ENCODE measurements around the gene REXO2. TPM values are rescaled to one million over a fixed set of nuclear protein-coding genes. Genes with fewer than 3 reads are reported as not detected.

Gene REXO2
- total RNA-seq, 6 experiments from 2014 or later = 25.8 to 73.9 (median 37.0) TPM

GRCh38 chr11:114426280-114426679, 13.0 kb upstream of the REXO2 start:
- intact Hi-C loops (cut with DNase I) = no loop called here
- peak in 3 of 4 donors; percentile 20 to 54 (median 42) for ATAC-seq
- Histone ChIP-seq H3K27ac (no peak overlapping the region), H3K9me3 (no peaks in the 10 kb centered on the region), H3K4me3 (no peak overlapping the region), H3K36me3 (no peaks in the 10 kb centered on the region), H3K27me3 (no peaks in the 10 kb centered on the region), H3K4me1 (no peaks in the 10 kb centered on the region)
- no peak for TF ChIP-seq CTCF (IDR thresholded peaks at IDR 0.05)
- no peak for TF ChIP-seq POLR2A (IDR thresholded peaks at IDR 0.05)
- peak in 1 of 3 donors; percentile 56 for DNase-seq
- WGBS (ENCODE audit: insufficient coverage, low coverage, low lambda C conversion rate, missing lambda C conversion rate) = 80% methylated on average over 1 of the region's 4 CpGs

- no peaks in the 10 kb centered on the region for H3K36me3 ChIP-seq
- no peaks in the 10 kb centered on the region for H3K9me3 ChIP-seq
- no peak for ATAC-seq
- no peak overlapping the region for H3K27ac ChIP-seq
- H3K4me1 ChIP-seq = no peaks in the 10 kb centered on the region
- DNase-seq = no peak
- no peak for TF ChIP-seq CTCF (IDR thresholded peaks at IDR 0.05)
- TF ChIP-seq POLR2A (IDR thresholded peaks at IDR 0.05) = no peak
- H3K4me3 ChIP-seq = no peak overlapping the region
- intact Hi-C loops (cut with DNase I) = no loop called here
- no peaks in the 10 kb centered on the region for H3K27me3 ChIP-seq
These were observed 9.0 kb upstream of the REXO2 start for GRCh38 chr11:114430290-114430689.

GRCh38 chr11:114432893-114433292, 6.4 kb upstream of the REXO2 start:
- H3K27ac ChIP-seq = no peak overlapping the region
- no peaks in the 10 kb centered on the region for H3K27me3 ChIP-seq
- no peaks in the 10 kb centered on the region for H3K4me1 ChIP-seq
- WGBS (ENCODE audit: insufficient coverage, low coverage, low lambda C conversion rate, missing lambda C conversion rate) = 76% methylated on average over 3 of the region's 3 CpGs
- TF ChIP-seq CTCF (IDR thresholded peaks at IDR 0.05) (no peak), POLR2A (IDR thresholded peaks at IDR 0.05) (no peak)
- ATAC-seq (no peak), DNase-seq (no peak)
- H3K9me3 ChIP-seq = no peaks in the 10 kb centered on the region
- intact Hi-C loops (cut with DNase I) = no loop called here
- no peak overlapping the region for H3K4me3 ChIP-seq
- H3K36me3 ChIP-seq = no peaks in the 10 kb centered on the region

- Histone ChIP-seq H3K4me1 (no peaks in the 10 kb centered on the region), H3K9me3 (no peaks in the 10 kb centered on the region), H3K4me3 (no peak overlapping the region), H3K36me3 (no peaks in the 10 kb centered on the region), H3K27me3 (no peaks in the 10 kb centered on the region), H3K27ac (no peak overlapping the region)
- WGBS (ENCODE audit: insufficient coverage, low coverage, low lambda C conversion rate, missing lambda C conversion rate) = 83% methylated on average over 4 of the region's 4 CpGs
- DNase-seq (no peak), ATAC-seq (no peak)
- no peak for TF ChIP-seq POLR2A (IDR thresholded peaks at IDR 0.05)
- TF ChIP-seq CTCF (IDR thresholded peaks at IDR 0.05) = no peak
- intact Hi-C loops (cut with DNase I) = no loop called here
These were observed 5.9 kb upstream of the REXO2 start for GRCh38 chr11:114433376-114433775.

GRCh38 chr11:114438303-114438702, 964 bp upstream of the REXO2 start:
- WGBS (ENCODE audit: insufficient coverage, low coverage, low lambda C conversion rate, missing lambda C conversion rate) = 20% methylated on average over 1 of the region's 6 CpGs
- ATAC-seq = no peak

More at GRCh38 chr11:114438303-114438702, 964 bp upstream of the REXO2 start:
- TF ChIP-seq CTCF (IDR thresholded peaks at IDR 0.05) (no peak), POLR2A (IDR thresholded peaks at IDR 0.05) (no peak)
- Histone ChIP-seq H3K27me3 (no peaks in the 10 kb centered on the region), H3K4me1 (peaks cover 0 to 8% (median 2%) of the 10 kb centered on the region in 4 donors), H3K27ac (no peak overlapping the region), H3K36me3 (no peaks in the 10 kb centered on the region), H3K4me3 (no peak overlapping the region), H3K9me3 (no peaks in the 10 kb centered on the region)
- DNase-seq = no peak
- intact Hi-C loops (cut with DNase I) = no loop called here

Data from right lobe of liver (tissue), 6 donors.